ENCODE measurements around the gene MVK.
"Not testable (repeated sequence)": the region's sequence is repeated elsewhere in the genome, so short reads cannot be mapped to it uniquely, and the experiment has no call there.

Gene MVK

GRCh38 chr12:109592195-109592904 lies 18.8 kb downstream of the MVK start:
- no peak for DNase-seq

GRCh38 chr12:109592905-109593272 lies 19.3 kb downstream of the MVK start:
- DNase-seq, result no peak

GRCh38 chr12:109594556-109595317 lies 21.1 kb downstream of the MVK start:
- DNase-seq, result no peak

DNA sequence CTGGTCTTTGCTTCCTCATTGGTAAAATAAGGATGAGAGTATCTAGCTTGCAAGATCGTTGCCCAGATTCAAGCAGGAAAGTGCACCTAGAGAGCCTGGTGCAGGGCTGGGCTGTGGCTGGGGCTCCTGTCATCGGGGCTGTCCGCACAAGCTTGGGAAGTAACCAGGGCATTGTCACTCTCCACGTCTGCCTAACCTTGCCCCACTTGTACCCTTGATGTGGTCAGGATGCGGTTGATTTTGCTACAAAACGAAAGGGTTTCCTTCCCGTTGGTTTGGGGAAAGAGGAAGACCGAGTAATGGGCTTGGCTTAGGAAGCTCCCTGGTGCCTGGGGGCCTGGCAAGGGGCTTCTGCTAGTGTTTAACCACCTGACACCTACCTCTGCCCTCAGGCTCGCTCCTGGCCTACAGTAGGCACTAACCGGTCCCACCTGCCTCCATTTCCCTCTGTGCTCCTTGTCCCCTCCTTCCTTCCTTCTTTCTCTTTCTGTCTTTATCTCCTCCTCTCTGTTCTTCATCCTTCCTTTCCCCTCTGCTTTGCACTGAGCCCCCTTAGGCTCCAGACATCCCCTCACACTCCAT lies 21.8 kb downstream of the MVK start:
- no peak for DNase-seq

DNA sequence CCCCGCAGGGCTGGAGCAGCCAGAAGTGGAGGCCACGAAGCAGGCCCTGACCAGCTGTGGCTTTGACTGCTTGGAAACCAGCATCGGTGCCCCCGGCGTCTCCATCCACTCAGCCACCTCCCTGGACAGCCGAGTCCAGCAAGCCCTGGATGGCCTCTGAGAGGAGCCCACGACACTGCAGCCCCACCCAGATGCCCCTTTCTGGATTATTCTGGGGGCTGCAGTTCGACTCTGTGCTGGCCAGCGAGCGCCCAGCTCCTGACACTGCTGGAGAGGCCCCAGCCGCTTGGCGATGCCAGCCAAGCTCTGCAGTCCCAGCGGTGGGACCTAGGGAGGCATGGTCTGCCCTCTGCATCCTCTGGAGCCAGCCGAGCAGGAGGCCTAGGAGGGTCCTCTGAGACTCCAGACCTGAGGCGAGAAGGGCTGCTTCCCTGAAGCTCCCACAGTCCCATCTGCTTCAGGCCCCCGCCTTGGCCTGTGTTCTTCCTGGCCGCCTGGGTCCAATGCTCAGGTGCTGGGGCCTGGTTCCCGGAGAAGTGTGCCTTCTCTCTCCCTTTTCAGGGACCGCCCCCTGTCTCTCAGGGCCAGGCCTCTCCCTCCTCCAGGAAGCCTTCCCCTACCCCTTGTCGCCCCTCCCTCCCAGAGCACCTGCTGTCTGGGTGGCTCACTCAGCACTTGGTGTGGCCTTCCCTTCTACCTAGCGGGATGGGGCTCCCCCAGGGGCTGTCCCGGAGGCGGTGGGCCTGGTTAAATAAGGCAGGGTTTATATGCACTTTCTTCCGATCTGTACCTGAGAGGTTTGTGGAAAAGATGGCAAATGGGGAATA lies 23.0 kb downstream of the MVK start:
- DNase-seq, result no peak

DNA sequence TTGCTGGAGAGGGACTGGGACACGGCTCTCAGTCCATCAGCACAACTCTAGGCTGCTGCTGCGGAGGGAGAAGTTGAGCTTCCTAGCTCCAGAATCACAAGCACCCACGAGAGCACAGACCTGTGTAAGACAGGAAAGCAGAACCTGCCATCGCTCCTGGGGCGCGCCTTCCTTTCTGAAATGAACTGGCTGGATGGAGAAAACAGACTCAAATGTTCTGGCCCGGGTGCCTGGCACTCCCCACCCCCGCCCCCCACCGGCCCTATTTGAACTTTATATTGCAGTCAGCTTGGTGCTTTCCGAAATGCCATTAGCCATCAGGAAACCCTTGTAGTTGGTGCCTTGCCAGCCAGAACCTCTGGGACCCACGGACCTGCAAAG lies 23.8 kb downstream of the MVK start:
- no peak for DNase-seq

- peak; percentile 85 for DNase-seq
Observed at GRCh38 chr12:109597795-109598427, 24.3 kb downstream of the MVK start.

GRCh38 chr12:109598428-109598854 lies 24.8 kb downstream of the MVK start:
- no peak for DNase-seq

- DNase-seq, result no peak
Observed at GRCh38 chr12:109599087-109599486, 25.5 kb downstream of the MVK start.

GRCh38 chr12:109600481-109600880 lies 26.9 kb downstream of the MVK start:
- no peak for DNase-seq

DNA sequence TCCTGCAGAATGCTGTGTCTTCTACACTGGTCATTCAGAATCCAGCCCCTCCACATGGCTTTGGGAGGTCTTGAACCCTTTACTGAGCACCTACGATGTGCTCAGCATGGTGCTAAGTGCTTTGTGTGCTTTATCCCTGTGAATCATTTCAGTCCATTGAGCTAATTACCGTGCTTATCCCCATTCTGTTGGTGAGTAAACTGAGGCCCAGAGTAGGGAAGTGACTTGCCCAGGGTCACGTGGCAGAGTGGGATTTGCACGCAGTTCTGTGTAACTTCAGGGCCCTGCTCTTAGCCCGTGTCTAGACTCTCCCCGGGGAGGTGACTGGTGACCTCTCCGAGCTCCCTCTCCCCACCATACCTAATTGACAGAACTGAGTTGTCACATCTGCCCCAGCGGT lies 27.4 kb downstream of the MVK start:
- no peak for DNase-seq

GRCh38 chr12:109601557-109601956 lies 28.0 kb downstream of the MVK start:
- DNase-seq, result no peak

GRCh38 chr12:109602132-109602531 lies 28.5 kb downstream of the MVK start:
- not testable (repeated sequence) for DNase-seq

DNA sequence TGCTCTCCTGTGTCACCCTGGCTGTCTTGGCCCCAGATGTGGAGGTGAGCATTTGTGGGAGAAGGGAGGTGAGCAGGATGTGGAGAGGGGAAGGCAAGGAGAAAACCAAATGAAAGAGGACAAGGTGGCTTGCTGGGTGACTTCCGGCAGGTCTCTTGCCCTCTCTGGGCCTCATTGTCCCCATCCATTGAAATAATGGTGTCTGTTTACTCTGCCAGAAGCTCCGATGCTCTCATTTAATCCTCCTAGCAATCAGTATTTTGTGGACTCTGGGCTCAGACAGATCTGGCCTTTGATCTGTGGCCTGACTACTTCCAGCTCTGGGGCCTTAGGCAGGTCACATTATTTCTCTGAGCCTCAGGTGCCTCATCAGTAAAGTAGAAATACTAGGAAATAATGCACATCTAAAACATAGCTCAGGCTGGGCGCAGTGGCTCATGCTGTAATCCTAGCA lies 30.6 kb downstream of the MVK start:
- DNase-seq, result no peak

DNA sequence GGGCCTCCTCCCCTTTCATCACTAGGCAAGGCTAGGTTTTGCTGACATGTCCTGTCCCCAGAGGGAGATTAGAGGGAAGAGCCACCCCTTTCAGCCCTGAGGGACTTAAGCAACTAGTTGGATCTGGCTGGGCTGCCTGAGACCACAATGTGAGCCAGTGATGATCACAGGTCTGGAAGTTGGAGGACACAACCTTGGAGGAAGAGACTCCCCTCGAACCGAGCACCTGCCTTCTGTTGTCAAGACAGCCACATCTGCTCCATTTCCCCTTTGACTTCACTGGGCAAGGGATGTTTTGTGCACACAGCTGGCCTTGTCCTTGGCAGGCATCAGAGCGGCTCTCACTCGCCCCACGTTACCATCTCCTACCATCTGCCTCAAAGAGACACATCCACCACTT lies 31.4 kb downstream of the MVK start:
- no peak for DNase-seq

GRCh38 chr12:109605599-109606228 lies 32.1 kb downstream of the MVK start:
- DNase-seq, result no peak

GRCh38 chr12:109606320-109607028 lies 32.9 kb downstream of the MVK start:
- no peak for DNase-seq

- no peak for DNase-seq
Observed at GRCh38 chr12:109607618-109608017, 34.0 kb downstream of the MVK start.

GRCh38 chr12:109608270-109608669 lies 34.7 kb downstream of the MVK start:
- no peak for DNase-seq

- no peak for DNase-seq
Observed at GRCh38 chr12:109608793-109609192, 35.2 kb downstream of the MVK start.

- no peak for DNase-seq
Observed at GRCh38 chr12:109609342-109609741, 35.7 kb downstream of the MVK start.

GRCh38 chr12:109610523-109610922 lies 36.9 kb downstream of the MVK start:
- DNase-seq, result no peak
